H9 (cell line): ENCODE measurements around the gene HCK. TPM values are rescaled to one million over a fixed set of nuclear protein-coding genes. Genes with fewer than 3 reads are reported as not detected.

Experiments
- DNase-seq: peaks from one replicate; pipeline ENCODE4 v3.0.0-alpha.2; 2017
- H2AFZ ChIP-seq: one replicate; pipeline ENCODE4 v1.6.1; 2013; ENCODE audit warnings: mild to moderate bottlenecking, low read length, control low read depth, moderate library complexity
- H2AK5ac ChIP-seq: 2 replicates; pipeline ENCODE4 v1.6.1; 2013; ENCODE audit warnings: low read length, control low read depth, mixed read lengths; ENCODE audit not compliant: insufficient read length
- H2BK120ac ChIP-seq: one replicate; pipeline ENCODE4 v1.6.1; 2013; ENCODE audit warnings: low read depth, mild to moderate bottlenecking, low read length, control low read depth, inconsistent platforms; ENCODE audit not compliant: poor library complexity, severe bottlenecking
- H2BK12ac ChIP-seq: 2 replicates; pipeline ENCODE4 v1.6.1; 2013; ENCODE audit warnings: low read length, control low read depth, mixed read lengths, low read depth; ENCODE audit not compliant: insufficient read length
- H2BK15ac ChIP-seq: 2 replicates; pipeline ENCODE4 v1.6.1; 2013; ENCODE audit warnings: low read depth, low read length, control low read depth
- H2BK20ac ChIP-seq: one replicate; pipeline ENCODE4 v1.6.1; 2013; ENCODE audit warnings: low read depth, mild to moderate bottlenecking, low read length, control low read depth, inconsistent platforms; ENCODE audit not compliant: poor library complexity, severe bottlenecking
- H2BK5ac ChIP-seq: 2 replicates; pipeline ENCODE4 v1.6.1; 2013; ENCODE audit warnings: low read length, control low read depth, mixed read lengths; ENCODE audit not compliant: insufficient read length
- H3K14ac ChIP-seq: 2 replicates; pipeline ENCODE4 v1.6.1; 2013; ENCODE audit warnings: low read length, control low read depth; ENCODE audit not compliant: insufficient read depth
- H3K18ac ChIP-seq: 2 replicates; pipeline ENCODE4 v1.6.1; 2013; ENCODE audit warnings: low read depth, mild to moderate bottlenecking, mixed read lengths, low read length, control low read depth; ENCODE audit not compliant: insufficient read length
- H3K23ac ChIP-seq: 2 replicates; pipeline ENCODE4 v1.6.1; 2013; ENCODE audit warnings: low read length, control low read depth, mixed read lengths, low read depth; ENCODE audit not compliant: insufficient read length
- H3K23me2 ChIP-seq: 2 replicates; pipeline ENCODE4 v1.6.1; 2013; ENCODE audit warnings: low read depth, mild to moderate bottlenecking, mixed read lengths, low read length, control low read depth; ENCODE audit not compliant: insufficient read length, poor library complexity, severe bottlenecking
- H3K27ac ChIP-seq: 2 replicates; pipeline ENCODE4 v1.5.1; 2013; ENCODE audit warnings: low read length, control low read depth, mixed read lengths, low read depth; ENCODE audit not compliant: insufficient read length
- H3K27me3 ChIP-seq: 2 replicates; pipeline ENCODE4 v1.6.1; 2013; ENCODE audit warnings: low read length, control low read depth, inconsistent platforms; ENCODE audit not compliant: insufficient read depth
- H3K4ac ChIP-seq: 2 replicates; pipeline ENCODE4 v1.6.1; 2013; ENCODE audit warnings: low read depth, mild to moderate bottlenecking, control low read depth, inconsistent platforms, low read length, moderate library complexity
- H3K4me1 ChIP-seq: 2 replicates; pipeline ENCODE4 v1.6.1; 2013; ENCODE audit warnings: low read length, control low read depth, inconsistent platforms; ENCODE audit not compliant: insufficient read depth
- H3K4me2 ChIP-seq: 2 replicates; pipeline ENCODE4 v1.6.1; 2013; ENCODE audit warnings: low read length, control low read depth, mixed read lengths; ENCODE audit not compliant: insufficient read length, insufficient read depth
- H3K56ac ChIP-seq: 2 replicates; pipeline ENCODE4 v1.6.1; 2013; ENCODE audit warnings: low read depth, mild to moderate bottlenecking, mixed read lengths, low read length, control low read depth; ENCODE audit not compliant: insufficient read length
- H3K79me1 ChIP-seq: 2 replicates; pipeline ENCODE4 v1.6.1; 2013; ENCODE audit warnings: low read depth, mild to moderate bottlenecking, moderate library complexity, low read length, control low read depth, inconsistent platforms; ENCODE audit not compliant: insufficient read depth, poor library complexity, severe bottlenecking
- H3K79me2 ChIP-seq: 2 replicates; pipeline ENCODE4 v1.6.1; 2013; ENCODE audit warnings: low read length, control low read depth, inconsistent platforms; ENCODE audit not compliant: insufficient read depth
- H3K9ac ChIP-seq: 2 replicates; pipeline ENCODE4 v1.6.1; 2013; ENCODE audit warnings: low read length, control low read depth, mixed read lengths; ENCODE audit not compliant: insufficient read length; ENCODE audit errors: extremely low read depth
- H3K9me3 ChIP-seq: one replicate; pipeline ENCODE4 v1.6.1; 2013; ENCODE audit warnings: low read depth, low read length, inconsistent platforms; ENCODE audit not compliant: control insufficient read depth
- H3T11ph ChIP-seq: one replicate; pipeline ENCODE4 v1.6.1; 2013; ENCODE audit warnings: mild to moderate bottlenecking, low read length, control low read depth, inconsistent platforms
- H4K20me1 ChIP-seq: one replicate; pipeline ENCODE4 v1.6.1; 2013; ENCODE audit not compliant: control insufficient read depth, insufficient read length, insufficient read depth
- H4K5ac ChIP-seq: 2 replicates; pipeline ENCODE4 v1.6.1; 2013; ENCODE audit warnings: low read depth, mild to moderate bottlenecking, mixed read lengths, low read length, control low read depth; ENCODE audit not compliant: insufficient read length
- H4K8ac ChIP-seq: replicated peaks from 2 replicates; pipeline ENCODE4 v1.6.1; 2013; ENCODE audit warnings: low read length, control low read depth, mixed read lengths, low read depth; ENCODE audit not compliant: insufficient read length
- H4K91ac ChIP-seq: 2 replicates; pipeline ENCODE4 v1.6.1; 2013; ENCODE audit warnings: low read depth, mild to moderate bottlenecking, moderate library complexity, mixed read lengths, low read length, control low read depth; ENCODE audit not compliant: insufficient read length
- H3K27ac Mint-ChIP-seq, 3 experiments: 2 replicates in 2 of 3; 3 replicates in 1 of 3; pipeline ENCODE4 v1.8.0; 2020 to 2021; ENCODE audit warnings: mixed read lengths in 3 of 3, mild to moderate bottlenecking in 1 of 3, moderate library complexity in 1 of 3
- H3K27me3 Mint-ChIP-seq: 2 replicates; pipeline ENCODE4 v1.8.0; 2021; ENCODE audit warnings: low read depth, mild to moderate bottlenecking, moderate library complexity, mixed read lengths
- H3K36me3 Mint-ChIP-seq, 3 experiments: 2 replicates in 2 of 3; 3 replicates in 1 of 3; pipeline ENCODE4 v1.8.0; 2020 to 2021; ENCODE audit warnings: low read depth in 3 of 3, mixed read lengths in 3 of 3; ENCODE audit not compliant: insufficient read depth in 1 of 3
- H3K4me1 Mint-ChIP-seq, 2 experiments: 2 replicates each; pipeline ENCODE4 v1.8.0; 2020; ENCODE audit warnings: mixed read lengths in 2 of 2
- H3K4me3 Mint-ChIP-seq, 2 experiments: 2 replicates in 1 of 2; 3 replicates in 1 of 2; pipeline ENCODE4 v1.8.0; 2020 to 2021; ENCODE audit warnings: mild to moderate bottlenecking in 2 of 2, mixed read lengths in 2 of 2, moderate library complexity in 1 of 2
- H3K9me3 Mint-ChIP-seq, 2 experiments: 2 replicates in 1 of 2; 3 replicates in 1 of 2; pipeline ENCODE4 v1.8.0; 2020; ENCODE audit warnings: mild to moderate bottlenecking in 2 of 2, mixed read lengths in 2 of 2, moderate library complexity in 1 of 2
- WGBS: extraction: QIAGEN DNeasy Blood & Tissue Kit; methylation state at CpG from one replicate; pipeline ENCODE4 v1.1.7; 2013; ENCODE audit warnings: missing lambda C conversion rate, low lambda C conversion rate, mixed read lengths; ENCODE audit not compliant: insufficient read length; ENCODE audit errors: extremely low coverage; 5-methylcytosine and 5-hydroxymethylcytosine counted together
- total RNA-seq: library from RNA; stranded (reverse); gene quantifications from 2 replicates; pipeline ENCODE4 v1.2.1, GENCODE V29; 2021
- TF ChIP-seq, protein P1 (sequence below): fragments of 200-600 bp; sonication (generic); conservative IDR thresholded peaks from 3 replicates; pipeline ENCODE4 v1.8.0; 2021; ENCODE audit warnings: antibody characterized with exemption, mild to moderate bottlenecking

HCK gene
- total RNA-seq, 1 experiment from 2014 or later, result 1.7 TPM

DNA sequence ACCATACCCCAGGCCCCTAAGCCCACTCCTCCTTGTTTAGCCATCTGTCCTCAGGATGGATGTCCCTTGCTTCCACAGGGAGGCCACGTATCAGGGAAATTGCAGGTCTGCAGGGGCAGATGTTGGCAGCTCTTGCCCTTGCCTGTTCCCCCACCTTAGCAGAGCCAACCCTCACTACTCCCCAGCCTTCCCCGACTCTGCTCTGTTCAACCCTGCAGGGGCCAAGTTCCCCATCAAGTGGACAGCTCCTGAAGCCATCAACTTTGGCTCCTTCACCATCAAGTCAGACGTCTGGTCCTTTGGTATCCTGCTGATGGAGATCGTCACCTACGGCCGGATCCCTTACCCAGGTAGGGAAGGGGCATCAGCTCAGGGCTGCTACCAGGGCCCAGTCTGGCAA is 46.7 kb downstream of the HCK start:
- Histone ChIP-seq H2BK5ac (no peak overlapping the region), H4K8ac (no peak overlapping the region), H3K23me2 (no peaks in the 10 kb centered on the region), H3K4ac (no peak overlapping the region), H2AFZ (no peak overlapping the region), H4K20me1 (no peaks in the 10 kb centered on the region), H2BK20ac (no peak overlapping the region), H3K14ac (no peak overlapping the region), H3K79me1 (no peaks in the 10 kb centered on the region), H3K9ac (no peak overlapping the region), H3K18ac (no peak overlapping the region), H3K4me2 (no peak overlapping the region), H2BK120ac (no peak overlapping the region), H3K27ac (no peak overlapping the region), H3K4me1 (no peaks in the 10 kb centered on the region), H4K5ac (no peak overlapping the region), H4K91ac (no peak overlapping the region), H2AK5ac (no peak overlapping the region), H3K23ac (no peak overlapping the region), H3K9me3 (no peaks in the 10 kb centered on the region), H2BK15ac (no peak overlapping the region), H2BK12ac (no peak overlapping the region), H3K56ac (no peak overlapping the region), H3K79me2 (no peaks in the 10 kb centered on the region), H3T11ph (no peak overlapping the region), H3K27me3 (no peaks in the 10 kb centered on the region; the same call in 1 of the 2 replicates)
- DNase-seq, result no peak
- Mint-ChIP-seq H3K27ac (no peak overlapping the region), H3K9me3 (no peaks in the 10 kb centered on the region), H3K4me3 (peak overlapping the region in 1 of 2 experiments; percentile 13; a peak in 2 of 5 replicates), H3K36me3 (no peaks in the 10 kb centered on the region), H3K27me3 (peaks cover 52% of the 10 kb centered on the region), H3K4me1 (no peaks in the 10 kb centered on the region)
- WGBS, result no CpG with 5 or more reads among the region's 6 CpGs
- TF ChIP-seq, protein P1, sequence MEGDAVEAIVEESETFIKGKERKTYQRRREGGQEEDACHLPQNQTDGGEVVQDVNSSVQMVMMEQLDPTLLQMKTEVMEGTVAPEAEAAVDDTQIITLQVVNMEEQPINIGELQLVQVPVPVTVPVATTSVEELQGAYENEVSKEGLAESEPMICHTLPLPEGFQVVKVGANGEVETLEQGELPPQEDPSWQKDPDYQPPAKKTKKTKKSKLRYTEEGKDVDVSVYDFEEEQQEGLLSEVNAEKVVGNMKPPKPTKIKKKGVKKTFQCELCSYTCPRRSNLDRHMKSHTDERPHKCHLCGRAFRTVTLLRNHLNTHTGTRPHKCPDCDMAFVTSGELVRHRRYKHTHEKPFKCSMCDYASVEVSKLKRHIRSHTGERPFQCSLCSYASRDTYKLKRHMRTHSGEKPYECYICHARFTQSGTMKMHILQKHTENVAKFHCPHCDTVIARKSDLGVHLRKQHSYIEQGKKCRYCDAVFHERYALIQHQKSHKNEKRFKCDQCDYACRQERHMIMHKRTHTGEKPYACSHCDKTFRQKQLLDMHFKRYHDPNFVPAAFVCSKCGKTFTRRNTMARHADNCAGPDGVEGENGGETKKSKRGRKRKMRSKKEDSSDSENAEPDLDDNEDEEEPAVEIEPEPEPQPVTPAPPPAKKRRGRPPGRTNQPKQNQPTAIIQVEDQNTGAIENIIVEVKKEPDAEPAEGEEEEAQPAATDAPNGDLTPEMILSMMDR, result no peak
